GM21576 (cell line): Measurements from ENCODE around the gene NFATC3.
"Not testable (repeated sequence)": the region's sequence is repeated elsewhere in the genome, so short reads cannot be mapped to it uniquely, and the experiment has no call there.

Source experiments
- ATAC-seq: cut with Tn5 transposase; IDR thresholded peaks from one replicate; pipeline ENCODE4 v1.9.1; 2021; ENCODE audit warnings: mild to moderate bottlenecking, moderate library complexity; ENCODE audit not compliant: unreplicated experiment

NFATC3 gene

GRCh38 chr16:68088130-68088972, 3.2 kb downstream of the NFATC3 start:
- ATAC-seq, result no peak

GRCh38 chr16:68089067-68089466, 3.9 kb downstream of the NFATC3 start:
- no peak for ATAC-seq

- no peak for ATAC-seq
These were observed 5.0 kb downstream of the NFATC3 start for GRCh38 chr16:68090130-68090529.

- no peak for ATAC-seq
These were observed 5.4 kb downstream of the NFATC3 start for GRCh38 chr16:68090533-68090932.

- ATAC-seq, result no peak
These were observed 6.5 kb downstream of the NFATC3 start for GRCh38 chr16:68091380-68092261.

- ATAC-seq, result not testable (repeated sequence)
These were observed 7.1 kb downstream of the NFATC3 start for GRCh38 chr16:68092275-68092674.

- ATAC-seq, result no peak
These were observed 8.8 kb downstream of the NFATC3 start for GRCh38 chr16:68093816-68094613.

- ATAC-seq, result no peak
These were observed 9.4 kb downstream of the NFATC3 start for GRCh38 chr16:68094614-68094934.

GRCh38 chr16:68096491-68096890, 11.3 kb downstream of the NFATC3 start:
- ATAC-seq, result no peak

- ATAC-seq, result no peak
These were observed 11.9 kb downstream of the NFATC3 start for GRCh38 chr16:68097088-68097487.

- no peak for ATAC-seq
These were observed 12.7 kb downstream of the NFATC3 start for GRCh38 chr16:68097895-68098294.

- no peak for ATAC-seq
These were observed 15.3 kb downstream of the NFATC3 start for GRCh38 chr16:68100488-68100887.

GRCh38 chr16:68105611-68106010, 20.4 kb downstream of the NFATC3 start:
- no peak for ATAC-seq

GRCh38 chr16:68107230-68107928, 22.2 kb downstream of the NFATC3 start:
- ATAC-seq, result not testable (repeated sequence)

- not testable (repeated sequence) for ATAC-seq
These were observed 24.0 kb downstream of the NFATC3 start for GRCh38 chr16:68109156-68109555.

- not testable (repeated sequence) for ATAC-seq
These were observed 25.4 kb downstream of the NFATC3 start for GRCh38 chr16:68110611-68111010.

- ATAC-seq, result no peak
These were observed 26.2 kb downstream of the NFATC3 start for GRCh38 chr16:68111379-68111778.

- no peak for ATAC-seq
These were observed 28.0 kb downstream of the NFATC3 start for GRCh38 chr16:68113059-68113761.

GRCh38 chr16:68113765-68114240, 28.6 kb downstream of the NFATC3 start:
- ATAC-seq, result no peak

GRCh38 chr16:68114939-68115338, 29.8 kb downstream of the NFATC3 start:
- ATAC-seq, result not testable (repeated sequence)
